ENCODE measurements around the gene MDN1.

Gene MDN1

DNA sequence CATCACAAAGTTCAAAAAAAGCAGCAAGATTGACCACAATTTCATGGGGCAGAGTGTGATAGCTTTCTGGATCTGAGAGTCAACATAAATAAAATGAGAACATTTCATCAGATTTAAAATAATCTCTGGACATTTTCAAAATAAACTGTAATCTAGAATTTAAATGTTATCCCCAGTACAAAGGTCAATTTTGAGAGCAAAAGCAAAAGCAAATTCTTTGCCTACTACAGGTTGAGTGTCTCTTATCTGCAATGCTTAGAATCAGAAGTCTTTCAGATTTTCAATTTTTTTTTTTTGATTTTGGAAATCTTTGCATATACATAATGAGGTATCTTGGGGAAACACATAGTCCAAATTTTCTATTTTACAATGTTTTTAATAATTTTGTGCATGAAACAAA is 113.5 kb downstream of the MDN1 start:
- in situ Hi-C loops (cut with HindIII; ENCODE audit: low sequenced_read_pairs): no loop called here
- no peak for TF ChIP-seq CTCF (IDR thresholded peaks at IDR 0.05; ENCODE audit: low read depth, low read length, missing control alignments)
- DNase-seq (ENCODE audit: low read depth): no peak
- H3K4me3 ChIP-seq (ENCODE audit: low read depth, low read length): no peak overlapping the region

DNA sequence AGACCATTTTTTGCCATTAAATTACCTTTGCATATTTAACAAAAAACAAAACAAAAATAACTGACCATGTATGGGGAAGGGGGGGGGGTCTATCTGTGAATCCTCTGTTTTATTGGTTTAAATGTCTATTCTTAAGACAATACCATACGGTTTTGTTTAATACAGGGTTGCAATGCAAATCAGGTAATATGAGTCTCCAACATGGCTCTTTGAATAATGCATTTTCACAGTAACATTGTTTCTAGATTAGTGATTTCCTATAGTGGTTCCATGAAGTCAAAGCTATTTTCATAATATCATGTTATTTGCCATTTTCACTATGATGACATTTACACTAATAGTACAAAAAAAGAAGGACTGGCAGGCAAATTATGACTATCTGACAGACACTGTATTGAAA is 116.3 kb downstream of the MDN1 start:
- no peak for DNase-seq (ENCODE audit: low read depth)
- in situ Hi-C loops (cut with HindIII; ENCODE audit: low sequenced_read_pairs): no loop called here
- TF ChIP-seq CTCF (IDR thresholded peaks at IDR 0.05; ENCODE audit: low read depth, low read length, missing control alignments): no peak
- no peak overlapping the region for H3K4me3 ChIP-seq (ENCODE audit: low read depth, low read length)

- DNase-seq (ENCODE audit: low read depth): no peak
- H3K4me3 ChIP-seq (ENCODE audit: low read depth, low read length): no peak overlapping the region
- no peak for TF ChIP-seq CTCF (IDR thresholded peaks at IDR 0.05; ENCODE audit: low read depth, low read length, missing control alignments)
- in situ Hi-C loops (cut with HindIII; ENCODE audit: low sequenced_read_pairs): no loop called here
These were observed 117.2 kb downstream of the MDN1 start for GRCh38 chr6:89702349-89702748.

- DNase-seq (ENCODE audit: low read depth): no peak
- no peak overlapping the region for H3K4me3 ChIP-seq (ENCODE audit: low read depth, low read length)
- in situ Hi-C loops (cut with HindIII; ENCODE audit: low sequenced_read_pairs): no loop called here
- TF ChIP-seq CTCF (IDR thresholded peaks at IDR 0.05; ENCODE audit: low read depth, low read length, missing control alignments): no peak
These were observed 123.9 kb downstream of the MDN1 start for GRCh38 chr6:89695667-89696066.

- no peak overlapping the region for H3K4me3 ChIP-seq (ENCODE audit: low read depth, low read length)
- in situ Hi-C loops (cut with HindIII; ENCODE audit: low sequenced_read_pairs): no loop called here
- no peak for TF ChIP-seq CTCF (IDR thresholded peaks at IDR 0.05; ENCODE audit: low read depth, low read length, missing control alignments)
- DNase-seq (ENCODE audit: low read depth): no peak
These were observed 125.2 kb downstream of the MDN1 start for GRCh38 chr6:89694428-89694827.

DNA sequence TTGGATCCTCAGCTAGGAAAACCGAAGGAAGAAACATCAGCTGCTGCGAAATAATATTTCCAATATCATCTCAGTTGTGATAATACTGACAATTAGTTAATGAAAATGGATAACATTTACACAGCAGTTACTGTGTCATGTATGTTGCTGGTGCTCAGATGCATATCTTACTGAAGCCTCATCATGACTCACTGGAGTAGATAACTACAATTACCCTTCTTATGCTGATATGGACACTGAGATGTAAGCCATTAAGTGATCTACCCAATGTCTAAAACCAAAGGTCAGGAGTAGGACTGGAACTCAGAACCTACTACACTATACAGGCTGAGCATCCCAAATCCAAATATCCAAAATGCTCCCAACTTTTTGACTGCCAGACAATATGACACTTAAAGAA is 126.4 kb downstream of the MDN1 start:
- DNase-seq (ENCODE audit: low read depth): no peak
- no peak for TF ChIP-seq CTCF (IDR thresholded peaks at IDR 0.05; ENCODE audit: low read depth, low read length, missing control alignments)
- in situ Hi-C loops (cut with HindIII; ENCODE audit: low sequenced_read_pairs): no loop called here
- no peak overlapping the region for H3K4me3 ChIP-seq (ENCODE audit: low read depth, low read length)

DNA sequence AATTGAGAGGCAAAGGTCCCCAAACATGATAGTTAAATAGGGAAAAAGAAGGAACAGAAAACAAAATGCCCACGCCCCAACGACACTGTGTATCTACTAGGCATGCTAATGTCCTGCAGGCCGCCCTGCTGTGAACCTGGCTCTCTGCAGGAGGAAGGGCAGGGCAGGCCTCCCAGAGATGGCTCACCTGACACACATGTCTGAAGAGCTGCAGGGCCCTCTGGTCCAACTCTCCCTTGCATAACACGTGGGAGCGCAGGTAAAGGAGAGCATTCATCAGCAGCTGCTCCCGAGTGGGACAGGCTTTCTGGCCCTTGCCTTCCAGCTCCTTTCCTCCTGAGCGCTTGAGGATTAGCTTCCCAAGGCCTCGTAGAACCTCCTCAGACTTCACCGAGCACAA is 127.3 kb downstream of the MDN1 start:
- H3K4me3 ChIP-seq (ENCODE audit: low read depth, low read length): no peak overlapping the region
- in situ Hi-C loops (cut with HindIII; ENCODE audit: low sequenced_read_pairs): no loop called here
- DNase-seq (ENCODE audit: low read depth): no peak
- no peak for TF ChIP-seq CTCF (IDR thresholded peaks at IDR 0.05; ENCODE audit: low read depth, low read length, missing control alignments)

Measured in astrocyte of the cerebellum (primary cell).